Measurements from ENCODE around the gene SCAANT1.

DNA sequence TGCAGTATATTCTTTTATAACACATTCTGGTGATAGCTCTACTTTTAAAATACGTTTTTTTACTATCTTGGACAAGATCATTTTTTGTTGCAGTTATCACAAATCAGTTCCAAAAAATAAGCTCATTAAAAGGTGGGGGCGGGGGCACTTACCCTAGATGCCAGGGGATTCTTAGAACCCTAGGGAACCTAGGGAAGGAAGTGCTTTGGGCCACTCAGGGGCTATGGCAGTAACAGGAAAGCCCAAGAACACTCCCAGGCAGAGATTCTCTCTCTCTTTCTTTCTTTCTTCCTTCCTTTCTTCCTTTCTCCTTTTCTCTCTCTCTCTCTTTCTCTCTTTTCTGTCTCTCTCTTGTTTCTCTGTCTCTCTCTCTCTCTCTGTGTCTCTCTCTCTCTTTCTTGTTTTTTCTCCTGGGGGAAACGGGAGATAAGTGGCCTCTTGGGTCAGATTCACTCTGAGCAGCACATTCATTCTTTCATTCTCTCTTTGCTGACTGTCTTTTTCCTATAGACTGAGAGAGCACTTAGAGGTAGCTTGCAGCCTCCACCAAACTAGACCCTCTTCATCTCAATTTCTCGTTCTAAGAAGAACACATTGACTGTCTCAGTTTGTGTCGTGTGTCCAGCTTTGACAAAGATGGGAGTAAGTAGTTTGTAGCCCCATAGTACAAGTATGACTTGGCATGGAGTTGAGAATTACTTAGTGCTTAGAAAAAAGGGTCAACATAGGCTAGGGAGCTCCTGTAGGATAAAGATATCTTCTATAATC, 16.6 kb downstream of the SCAANT1 start:
- TF ChIP-seq POLR2A (IDR thresholded peaks at IDR 0.05) (no peak), EP300 (IDR thresholded peaks at IDR 0.05) (no peak)
- TF ChIP-seq, protein P1, sequence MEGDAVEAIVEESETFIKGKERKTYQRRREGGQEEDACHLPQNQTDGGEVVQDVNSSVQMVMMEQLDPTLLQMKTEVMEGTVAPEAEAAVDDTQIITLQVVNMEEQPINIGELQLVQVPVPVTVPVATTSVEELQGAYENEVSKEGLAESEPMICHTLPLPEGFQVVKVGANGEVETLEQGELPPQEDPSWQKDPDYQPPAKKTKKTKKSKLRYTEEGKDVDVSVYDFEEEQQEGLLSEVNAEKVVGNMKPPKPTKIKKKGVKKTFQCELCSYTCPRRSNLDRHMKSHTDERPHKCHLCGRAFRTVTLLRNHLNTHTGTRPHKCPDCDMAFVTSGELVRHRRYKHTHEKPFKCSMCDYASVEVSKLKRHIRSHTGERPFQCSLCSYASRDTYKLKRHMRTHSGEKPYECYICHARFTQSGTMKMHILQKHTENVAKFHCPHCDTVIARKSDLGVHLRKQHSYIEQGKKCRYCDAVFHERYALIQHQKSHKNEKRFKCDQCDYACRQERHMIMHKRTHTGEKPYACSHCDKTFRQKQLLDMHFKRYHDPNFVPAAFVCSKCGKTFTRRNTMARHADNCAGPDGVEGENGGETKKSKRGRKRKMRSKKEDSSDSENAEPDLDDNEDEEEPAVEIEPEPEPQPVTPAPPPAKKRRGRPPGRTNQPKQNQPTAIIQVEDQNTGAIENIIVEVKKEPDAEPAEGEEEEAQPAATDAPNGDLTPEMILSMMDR (IDR thresholded peaks at IDR 0.05), result no peak
